HG03025 (cell line): ENCODE data around the gene PEF1.

ENCODE experiments used
- ATAC-seq: cut with Tn5 transposase; IDR thresholded peaks from one replicate; pipeline ENCODE4 v1.9.1; 2021; ENCODE audit warnings: mild to moderate bottlenecking, moderate library complexity; ENCODE audit not compliant: unreplicated experiment, low FRiP score

Gene PEF1

GRCh38 chr1:31637915-31638673, 6.6 kb downstream of the PEF1 start:
- no peak for ATAC-seq

GRCh38 chr1:31633117-31633516, 11.6 kb downstream of the PEF1 start:
- ATAC-seq, result no peak

GRCh38 chr1:31632649-31633048, 12.0 kb downstream of the PEF1 start:
- ATAC-seq, result no peak

- no peak for ATAC-seq
These were observed 15.6 kb downstream of the PEF1 start for GRCh38 chr1:31628931-31629556.

- no peak for ATAC-seq
These were observed 16.6 kb downstream of the PEF1 start for GRCh38 chr1:31627930-31628559.

GRCh38 chr1:31627301-31627929, 17.3 kb downstream of the PEF1 start:
- ATAC-seq, result no peak

- ATAC-seq, result no peak
These were observed 18.2 kb downstream of the PEF1 start for GRCh38 chr1:31626223-31627207.

- ATAC-seq, result no peak
These were observed 19.0 kb downstream of the PEF1 start for GRCh38 chr1:31625561-31626222.

- no peak for ATAC-seq
These were observed 19.8 kb downstream of the PEF1 start for GRCh38 chr1:31624731-31625514.

- no peak for ATAC-seq
These were observed 20.4 kb downstream of the PEF1 start for GRCh38 chr1:31624309-31624708.

- no peak for ATAC-seq
These were observed 21.3 kb downstream of the PEF1 start for GRCh38 chr1:31623365-31623764.

- ATAC-seq, result no peak
These were observed 22.6 kb downstream of the PEF1 start for GRCh38 chr1:31621847-31622730.

GRCh38 chr1:31621498-31621820, 23.2 kb downstream of the PEF1 start:
- ATAC-seq, result no peak

GRCh38 chr1:31620631-31621497, 23.8 kb downstream of the PEF1 start:
- ATAC-seq, result no peak

- ATAC-seq, result no peak
These were observed 25.5 kb downstream of the PEF1 start for GRCh38 chr1:31618916-31619846.
